Esophagus muscularis mucosa (tissue), 4 donors: ENCODE data around the gene TAPT1. TPM values are rescaled to one million over a fixed set of nuclear protein-coding genes. Genes with fewer than 3 reads are reported as not detected.

Experiments used
- DNase-seq: peaks from one replicate; pipeline ENCODE4 v3.0.0-alpha.2; 2017; ENCODE audit errors: extremely low spot score
- H3K27ac ChIP-seq, 4 donors: fragments of 200-600 bp; sonication (generic); replicated peaks in 1 of 4; 1 replicate in 3 of 4; 2 replicates in 1 of 4; pipeline ENCODE4 v1.5.1; 2016 to 2019; ENCODE audit warnings: mild to moderate bottlenecking in 1 of 4
- H3K27me3 ChIP-seq, 4 donors: fragments of 200-600 bp; sonication (generic); one replicate each; pipeline versions ENCODE4 v1.5.1 to v1.6.0; 2016 to 2019
- H3K36me3 ChIP-seq, 4 donors: fragments of 200-600 bp; sonication (generic); one replicate each; pipeline ENCODE4 v1.5.1; 2016 to 2019
- H3K4me1 ChIP-seq, 4 donors: fragments of 200-600 bp; sonication (generic); one replicate each; pipeline ENCODE4 v1.5.1; 2016 to 2019
- H3K4me3 ChIP-seq, 4 donors: fragments of 200-600 bp; sonication (generic); 1 replicate in 2 of 4; 2 replicates in 2 of 4; pipeline ENCODE4 v1.5.1; 2016 to 2019; ENCODE audit warnings: mild to moderate bottlenecking in 4 of 4, moderate library complexity in 1 of 4
- H3K9me3 ChIP-seq, 4 donors: fragments of 200-600 bp; sonication (generic); 1 replicate in 3 of 4; 2 replicates in 1 of 4; pipeline ENCODE4 v1.5.1; 2016 to 2019
- EP300 ChIP-seq: sonication (generic); formaldehyde crosslinking; IDR thresholded peaks from one replicate; pipeline ENCODE4 v1.6.1; 2017; ENCODE audit warnings: antibody characterized with exemption
- POLR2A ChIP-seq: fragments of 450-650 bp; IDR thresholded peaks from one replicate; pipeline ENCODE4 v1.6.1; 2017; ENCODE audit warnings: antibody characterized with exemption, moderate library complexity, mild to moderate bottlenecking, low read depth
- POLR2AphosphoS5 ChIP-seq, 2 donors: sonication (generic); formaldehyde crosslinking; IDR thresholded peaks; one replicate each; pipeline ENCODE4 v1.6.1; 2017; ENCODE audit warnings: antibody characterized with exemption in 2 of 2
- WGBS: methylation state at CpG from one replicate; pipeline ENCODE4 v1.1.5; 2018; 5-methylcytosine and 5-hydroxymethylcytosine counted together
- intact Hi-C: fragments of 100-400 bp; cut with DNase I; formaldehyde crosslinking; loops from one replicate; pipeline ENCODE4 v1.15.1; 2023
- total RNA-seq, 4 donors: library from RNA; depleted of rRNA; stranded (reverse); fragments of >200 nt; gene quantifications; one replicate each; pipeline versions ENCODE4 v1.1.0 to v1.2.1, GENCODE V29; 2016
- TF ChIP-seq, protein P1 (sequence below), 3 experiments: fragments of 200-600 bp in 2 of 3; fragments of 450-650 bp in 1 of 3; sonication (generic) in 2 of 3; IDR thresholded peaks; one replicate each; pipeline ENCODE4 v1.5.1; 2017 to 2019; ENCODE audit warnings: antibody characterized with exemption in 3 of 3, mild to moderate bottlenecking in 2 of 3, moderate library complexity in 1 of 3

The TAPT1 gene
- total RNA-seq, 4 donors from 2014 or later: 18.1 to 27.4 (median 21.6) TPM

- Histone ChIP-seq H3K4me1 (peaks cover 5 to 14% (median 6%) of the 10 kb centered on the region in 4 donors), H3K27me3 (no peaks in the 10 kb centered on the region), H3K9me3 (no peaks in the 10 kb centered on the region), H3K4me3 (no peak overlapping the region), H3K36me3 (peaks cover 20 to 34% (median 27%) of the 10 kb centered on the region in 4 donors), H3K27ac (no peak overlapping the region)
- TF ChIP-seq POLR2A (no peak), EP300 (no peak), POLR2AphosphoS5 (IDR thresholded peaks at IDR 0.05) (no peak)
- TF ChIP-seq, protein P1, sequence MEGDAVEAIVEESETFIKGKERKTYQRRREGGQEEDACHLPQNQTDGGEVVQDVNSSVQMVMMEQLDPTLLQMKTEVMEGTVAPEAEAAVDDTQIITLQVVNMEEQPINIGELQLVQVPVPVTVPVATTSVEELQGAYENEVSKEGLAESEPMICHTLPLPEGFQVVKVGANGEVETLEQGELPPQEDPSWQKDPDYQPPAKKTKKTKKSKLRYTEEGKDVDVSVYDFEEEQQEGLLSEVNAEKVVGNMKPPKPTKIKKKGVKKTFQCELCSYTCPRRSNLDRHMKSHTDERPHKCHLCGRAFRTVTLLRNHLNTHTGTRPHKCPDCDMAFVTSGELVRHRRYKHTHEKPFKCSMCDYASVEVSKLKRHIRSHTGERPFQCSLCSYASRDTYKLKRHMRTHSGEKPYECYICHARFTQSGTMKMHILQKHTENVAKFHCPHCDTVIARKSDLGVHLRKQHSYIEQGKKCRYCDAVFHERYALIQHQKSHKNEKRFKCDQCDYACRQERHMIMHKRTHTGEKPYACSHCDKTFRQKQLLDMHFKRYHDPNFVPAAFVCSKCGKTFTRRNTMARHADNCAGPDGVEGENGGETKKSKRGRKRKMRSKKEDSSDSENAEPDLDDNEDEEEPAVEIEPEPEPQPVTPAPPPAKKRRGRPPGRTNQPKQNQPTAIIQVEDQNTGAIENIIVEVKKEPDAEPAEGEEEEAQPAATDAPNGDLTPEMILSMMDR (IDR thresholded peaks at IDR 0.05): no peak
- no peak for DNase-seq
- intact Hi-C loops: no loop called here
- 93% methylated on average over 3 of the region's 3 CpGs for WGBS
Observed at GRCh38 chr4:16159286-16159685, 67.0 kb downstream of the TAPT1 start.

- H3K27me3 ChIP-seq: no peaks in the 10 kb centered on the region
- peaks cover 5 to 14% (median 6%) of the 10 kb centered on the region in 4 donors for H3K4me1 ChIP-seq
- intact Hi-C loops: no loop called here
- H3K27ac ChIP-seq: no peak overlapping the region
- 81% methylated on average over 3 of the region's 3 CpGs for WGBS
- H3K9me3 ChIP-seq: no peaks in the 10 kb centered on the region
- DNase-seq: no peak
- H3K36me3 ChIP-seq: peaks cover 12 to 26% (median 19%) of the 10 kb centered on the region in 4 donors
- no peak for TF ChIP-seq POLR2AphosphoS5 (IDR thresholded peaks at IDR 0.05)
- no peak for TF ChIP-seq POLR2A
- TF ChIP-seq, protein P1 (IDR thresholded peaks at IDR 0.05): no peak
- no peak for TF ChIP-seq EP300
- no peak overlapping the region for H3K4me3 ChIP-seq
Observed at GRCh38 chr4:16158504-16158852, 67.8 kb downstream of the TAPT1 start.

DNA sequence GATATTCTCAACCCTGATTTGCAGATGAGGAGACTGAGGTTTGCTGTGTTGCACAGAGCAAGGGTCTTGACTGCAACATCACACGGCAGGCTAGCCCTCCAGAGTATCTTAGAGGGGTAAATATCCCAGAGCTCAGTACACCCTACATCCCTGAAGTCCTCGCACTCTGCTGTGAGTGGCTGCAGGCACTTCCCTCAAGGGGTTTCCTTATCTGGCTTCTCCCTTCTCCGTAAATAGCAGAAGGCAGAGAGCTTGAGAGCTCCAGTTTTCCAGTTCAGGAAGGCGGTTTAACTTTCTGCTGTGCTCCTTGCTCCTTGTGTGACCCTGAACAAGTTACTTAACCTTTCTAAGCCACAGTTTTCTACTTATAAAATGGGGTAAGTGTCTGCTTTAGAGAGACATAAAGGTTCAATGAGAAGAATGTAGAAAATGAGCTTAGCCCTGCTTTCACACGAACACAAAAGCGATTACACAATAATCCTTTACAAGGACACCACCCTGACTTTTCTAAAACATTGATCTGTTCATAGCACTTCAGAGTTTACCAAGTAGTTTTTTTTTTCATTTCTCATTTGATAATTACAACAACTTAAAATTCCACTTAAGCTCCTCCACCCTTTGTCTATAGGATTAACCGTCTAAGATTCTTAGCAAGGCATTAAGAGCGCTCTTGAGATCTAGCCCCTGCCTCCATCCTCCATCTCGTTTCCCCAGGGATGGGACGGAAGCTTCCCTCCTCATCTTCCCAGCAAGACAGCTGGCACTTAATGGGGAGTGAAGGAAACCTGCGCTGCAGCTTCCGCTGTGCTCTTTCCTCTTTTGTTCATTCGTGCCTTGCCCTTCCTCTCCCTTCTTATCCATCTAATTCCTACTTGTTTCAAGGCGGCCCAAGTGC lies 68.4 kb downstream of the TAPT1 start:
- H3K4me3 ChIP-seq: no peak overlapping the region
- no peak overlapping the region for H3K27ac ChIP-seq
- no peak for DNase-seq
- H3K36me3 ChIP-seq: peaks cover 7 to 20% (median 13%) of the 10 kb centered on the region in 4 donors
- H3K9me3 ChIP-seq: no peaks in the 10 kb centered on the region
- peaks cover 5 to 14% (median 6%) of the 10 kb centered on the region in 4 donors for H3K4me1 ChIP-seq
- H3K27me3 ChIP-seq: no peaks in the 10 kb centered on the region
- TF ChIP-seq, protein P1 (IDR thresholded peaks at IDR 0.05): no peak
- TF ChIP-seq POLR2AphosphoS5 (IDR thresholded peaks at IDR 0.05): no peak
- TF ChIP-seq POLR2A: no peak
- TF ChIP-seq EP300: no peak
- intact Hi-C loops: no loop called here
- WGBS: 89% methylated on average over 14 of the region's 14 CpGs

- WGBS: 57% methylated on average over 9 of the region's 9 CpGs
- no peak overlapping the region for H3K4me3 ChIP-seq
- H3K36me3 ChIP-seq: peaks cover 0 to 7% (median 0%) of the 10 kb centered on the region in 4 donors
- no peak overlapping the region for H3K27ac ChIP-seq
- no peaks in the 10 kb centered on the region for H3K27me3 ChIP-seq
- H3K9me3 ChIP-seq: no peaks in the 10 kb centered on the region
- TF ChIP-seq POLR2A: no peak
- TF ChIP-seq EP300: no peak
- TF ChIP-seq POLR2AphosphoS5 (IDR thresholded peaks at IDR 0.05): no peak
- TF ChIP-seq, protein P1 (IDR thresholded peaks at IDR 0.05): no peak
- no peak for DNase-seq
- intact Hi-C loops: no loop called here
- peaks cover 5 to 14% (median 6%) of the 10 kb centered on the region in 4 donors for H3K4me1 ChIP-seq
Observed at GRCh38 chr4:16155528-16156169, 70.6 kb downstream of the TAPT1 start.
